Naive B cell (primary cell): ENCODE data around the gene PMEPA1. TPM values are rescaled to one million over a fixed set of nuclear protein-coding genes. Genes with fewer than 3 reads are reported as not detected.
A peak's percentile ranks its signal among the peaks of the same experiment; 100 is the strongest.

Experiments used
- ATAC-seq, 2 donors: fragments of 150-1000 bp; cut with Tn5 transposase; 2 replicates each; pipeline ENCODE4 v1.10.0; 2021; ENCODE audit warnings: low read depth in 2 of 2, mild to moderate bottlenecking in 2 of 2, moderate library complexity in 2 of 2
- DNase-seq: peaks from one replicate; pipeline ENCODE4 v3.0.0; 2022
- H3K27ac Mint-ChIP-seq, 6 donors: one replicate each; pipeline ENCODE4 v1.8.0; 2020 to 2022; ENCODE audit warnings: mild to moderate bottlenecking in 6 of 6, mixed read lengths in 6 of 6, moderate library complexity in 5 of 6, inconsistent platforms in 2 of 6
- H3K27me3 Mint-ChIP-seq, 3 donors: one replicate each; pipeline ENCODE4 v1.8.0; 2021 to 2022; ENCODE audit warnings: mixed read lengths in 3 of 3, mild to moderate bottlenecking in 1 of 3
- H3K36me3 Mint-ChIP-seq, 2 donors: one replicate each; pipeline ENCODE4 v1.8.0; 2020 to 2022; ENCODE audit warnings: mixed read lengths in 2 of 2, inconsistent platforms in 1 of 2, mild to moderate bottlenecking in 1 of 2
- H3K4me1 Mint-ChIP-seq, 3 donors: one replicate each; pipeline ENCODE4 v1.8.0; 2020 to 2022; ENCODE audit warnings: mixed read lengths in 3 of 3, inconsistent platforms in 1 of 3, mild to moderate bottlenecking in 1 of 3, moderate library complexity in 1 of 3
- H3K4me3 Mint-ChIP-seq, 8 donors: one replicate each; pipeline ENCODE4 v1.8.0; 2020 to 2022; ENCODE audit warnings: mild to moderate bottlenecking in 8 of 8, mixed read lengths in 8 of 8, moderate library complexity in 8 of 8, inconsistent platforms in 2 of 8
- H3K9me3 Mint-ChIP-seq, 7 donors: one replicate each; pipeline ENCODE4 v1.8.0; 2020 to 2022; ENCODE audit warnings: mixed read lengths in 7 of 7, mild to moderate bottlenecking in 5 of 7, inconsistent platforms in 2 of 7, moderate library complexity in 1 of 7
- polyA plus RNA-seq, 6 donors: library from polyadenylated mRNA; unstranded; fragments of 300-500 nt; fragmentation: Illumina TruSeq; gene quantifications; one replicate each; pipeline ENCODE4 v1.2.3, GENCODE V29; 2021; ENCODE audit warnings: low read depth in 6 of 6

PMEPA1 gene
- polyA plus RNA-seq, 6 donors from 2014 or later, result 7.6 to 18.7 (median 12.5) TPM

DNA sequence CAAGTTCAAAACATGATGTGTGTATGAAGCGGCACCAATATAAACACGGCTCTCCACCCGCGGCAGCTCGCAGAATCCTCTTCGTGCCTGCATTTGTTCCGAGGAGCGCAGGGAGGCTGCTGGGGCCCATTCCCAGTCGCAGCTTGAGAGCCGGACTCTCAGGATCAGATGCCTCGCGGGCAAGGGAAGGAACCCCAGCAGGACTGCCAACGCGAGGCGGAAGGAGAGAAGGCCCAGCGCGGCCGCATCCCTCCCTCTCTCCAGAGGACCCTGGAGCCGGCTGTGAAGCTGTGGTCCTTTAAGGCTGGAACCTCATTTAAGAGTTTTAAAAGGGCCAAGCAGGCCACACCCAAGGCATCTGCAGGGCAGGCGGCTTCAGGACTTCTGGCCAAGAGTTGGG, 45.3 kb downstream of the PMEPA1 start:
- no peaks in the 10 kb centered on the region for H3K9me3 Mint-ChIP-seq
- H3K27me3 Mint-ChIP-seq, result no peaks in the 10 kb centered on the region
- no peak overlapping the region for H3K4me3 Mint-ChIP-seq
- H3K27ac Mint-ChIP-seq, result peak overlapping the region in 1 of 6 donors; percentile 70
- H3K36me3 Mint-ChIP-seq, result no peaks in the 10 kb centered on the region
- no peak for ATAC-seq
- DNase-seq, result no peak
- peaks cover 25 to 51% (median 40%) of the 10 kb centered on the region in 3 donors for H3K4me1 Mint-ChIP-seq

DNA sequence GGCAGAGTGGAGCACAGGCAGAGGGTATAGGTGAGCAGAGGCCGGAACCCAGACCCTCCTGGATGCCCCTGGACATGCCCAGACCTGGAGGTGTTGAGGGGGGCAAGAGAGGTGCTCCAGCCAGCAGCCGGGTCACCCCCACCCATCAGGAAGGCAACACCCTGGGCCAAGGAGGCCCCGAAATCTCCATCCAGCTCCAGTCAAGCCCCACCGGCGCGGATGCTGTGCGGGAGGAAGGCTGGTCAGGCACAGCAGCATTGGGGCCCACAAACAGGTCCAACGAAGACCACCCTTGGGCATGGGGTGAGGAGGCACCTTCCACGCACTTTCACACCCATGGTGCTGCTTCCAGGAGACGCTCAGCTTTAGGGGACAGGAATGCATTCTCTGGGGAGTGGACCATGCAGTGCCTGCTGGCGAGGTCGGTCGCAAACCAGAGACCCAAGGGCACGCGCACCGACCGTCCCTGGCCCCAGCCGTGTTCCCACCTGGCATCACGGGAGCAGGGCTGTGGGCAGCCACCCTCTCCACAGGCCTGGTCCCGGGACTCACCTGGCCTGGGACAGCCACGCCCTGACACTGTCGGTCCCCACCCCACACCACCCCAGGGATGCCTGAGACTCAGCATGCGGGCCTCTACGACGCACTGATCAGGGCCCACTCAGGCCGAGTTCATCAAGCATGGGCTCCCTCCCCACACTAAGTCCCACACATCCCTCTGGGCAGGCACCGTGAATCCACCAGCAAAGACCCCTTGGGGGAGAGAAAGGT, 45.9 kb downstream of the PMEPA1 start:
- H3K36me3 Mint-ChIP-seq, result no peaks in the 10 kb centered on the region
- no peak for DNase-seq
- H3K4me1 Mint-ChIP-seq, result peaks cover 28 to 50% (median 44%) of the 10 kb centered on the region in 3 donors
- no peaks in the 10 kb centered on the region for H3K27me3 Mint-ChIP-seq
- H3K4me3 Mint-ChIP-seq, result no peak overlapping the region
- peak overlapping the region in 2 of 6 donors; percentile 42 to 70 for H3K27ac Mint-ChIP-seq
- ATAC-seq, result no peak
- H3K9me3 Mint-ChIP-seq, result no peaks in the 10 kb centered on the region

DNA sequence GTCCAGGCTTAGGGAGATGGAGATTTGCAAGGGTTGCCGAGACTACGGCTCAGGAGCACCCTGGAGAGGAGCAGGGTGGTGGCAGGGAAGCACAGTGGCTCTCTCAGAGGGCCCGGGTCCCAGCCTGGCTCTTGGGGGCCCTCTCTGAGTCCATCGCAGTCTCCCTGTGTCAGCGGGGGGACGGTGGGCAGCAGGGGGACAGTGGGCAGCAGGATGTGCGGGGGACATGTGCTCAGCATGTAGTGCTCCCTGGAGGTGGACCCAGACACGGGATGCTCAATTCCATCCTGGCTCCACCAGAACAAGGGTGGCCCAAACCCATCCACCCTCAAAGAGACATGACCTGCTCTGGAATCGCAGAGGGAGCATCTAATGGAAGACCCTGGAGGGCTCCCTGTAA, 46.6 kb downstream of the PMEPA1 start:
- H3K4me1 Mint-ChIP-seq, result peaks cover 29 to 51% (median 45%) of the 10 kb centered on the region in 3 donors
- H3K36me3 Mint-ChIP-seq, result peaks cover 0 to 3% of the 10 kb centered on the region in 2 donors
- peak overlapping the region in 1 of 6 donors; percentile 42 for H3K27ac Mint-ChIP-seq
- H3K27me3 Mint-ChIP-seq, result no peaks in the 10 kb centered on the region
- DNase-seq (no peak), ATAC-seq (no peak)
- H3K4me3 Mint-ChIP-seq, result peak overlapping the region in 1 of 8 donors; percentile 57
- H3K9me3 Mint-ChIP-seq, result no peaks in the 10 kb centered on the region

DNA sequence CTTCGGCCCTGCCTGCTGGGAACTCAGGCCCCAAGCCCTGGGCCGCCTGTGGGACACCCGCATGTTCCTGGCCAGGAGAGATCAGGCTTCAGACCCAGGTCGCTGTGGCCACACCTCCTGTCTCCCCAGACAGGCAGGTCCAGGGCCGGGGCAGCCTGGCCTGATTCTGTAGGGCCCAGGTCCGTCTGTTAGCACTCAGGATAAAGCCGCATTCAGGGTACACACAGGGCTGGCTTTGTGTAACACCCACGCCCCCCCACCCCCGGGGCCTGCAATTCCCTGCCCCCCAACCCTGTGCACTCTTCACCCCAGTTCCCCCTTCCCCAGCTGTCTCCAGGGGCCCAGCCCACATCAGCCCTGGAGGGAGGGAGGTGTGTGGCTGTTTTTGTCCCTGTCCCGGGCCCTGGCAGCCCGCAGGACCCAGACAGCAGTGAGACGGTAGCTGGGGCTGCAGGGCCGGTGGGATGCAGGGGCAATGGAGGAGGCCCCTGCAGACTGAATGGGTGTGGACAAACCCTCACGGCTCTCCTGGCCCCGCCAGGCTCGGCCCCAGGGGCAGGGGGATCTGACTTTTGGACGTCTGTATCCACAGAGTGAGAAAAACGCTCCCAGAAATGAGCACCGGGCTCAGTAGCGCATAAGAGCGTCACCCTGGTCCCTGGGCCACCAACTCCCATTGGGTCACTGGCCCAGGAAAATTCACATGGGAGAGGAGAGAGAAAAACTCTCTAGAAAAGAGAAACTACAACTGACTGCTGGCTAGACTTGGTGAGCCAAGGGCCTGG, 47.2 kb downstream of the PMEPA1 start:
- H3K27me3 Mint-ChIP-seq, result no peaks in the 10 kb centered on the region
- peaks cover 33 to 51% (median 49%) of the 10 kb centered on the region in 3 donors for H3K4me1 Mint-ChIP-seq
- H3K9me3 Mint-ChIP-seq, result no peaks in the 10 kb centered on the region
- no peak for ATAC-seq
- peak overlapping the region in 1 of 8 donors; percentile 57 for H3K4me3 Mint-ChIP-seq
- no peak for DNase-seq
- peaks cover 0 to 7% of the 10 kb centered on the region in 2 donors for H3K36me3 Mint-ChIP-seq
- H3K27ac Mint-ChIP-seq, result peak overlapping the region in 2 of 6 donors; percentile 42 to 62

DNA sequence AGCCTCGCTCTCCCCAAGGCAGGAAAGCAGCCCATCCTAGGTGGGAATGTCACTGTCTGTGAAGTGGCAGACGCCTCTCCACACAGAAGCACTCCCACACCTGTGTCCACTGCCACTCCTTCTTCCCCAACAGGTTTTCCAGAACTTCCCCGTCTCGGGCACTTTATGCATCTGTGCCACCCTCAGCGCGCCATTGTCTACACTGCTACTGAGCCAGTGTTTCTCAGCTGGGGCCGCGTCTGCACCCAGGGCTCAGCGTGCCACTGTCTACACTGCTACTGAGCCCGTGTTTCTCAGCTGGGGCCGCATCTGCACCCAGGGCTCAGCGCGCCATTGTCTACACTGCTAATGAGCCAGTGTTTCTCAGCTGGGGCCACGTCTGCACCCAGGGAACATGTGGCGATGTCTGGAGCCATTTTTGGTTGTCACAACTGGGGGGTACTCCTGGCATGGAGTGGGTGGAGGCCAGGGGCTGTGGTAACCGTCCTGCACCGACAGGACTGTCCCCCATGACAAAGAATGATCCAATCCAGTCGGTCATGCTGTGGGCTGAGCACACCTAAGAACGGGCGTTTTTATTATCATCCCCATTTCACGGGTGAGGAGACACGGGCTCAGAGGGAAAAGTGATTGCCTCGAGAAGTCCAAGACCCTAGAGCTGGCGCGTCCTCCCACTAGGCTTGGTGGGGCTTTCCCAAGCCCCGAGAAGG, 47.9 kb downstream of the PMEPA1 start:
- Mint-ChIP-seq H3K9me3 (no peaks in the 10 kb centered on the region), H3K4me1 (peaks cover 33 to 49% (median 47%) of the 10 kb centered on the region in 3 donors), H3K4me3 (no peak overlapping the region), H3K36me3 (peaks cover 0 to 7% of the 10 kb centered on the region in 2 donors), H3K27me3 (no peaks in the 10 kb centered on the region), H3K27ac (peak overlapping the region in 2 of 6 donors; percentile 69 to 83)
- ATAC-seq (no peak), DNase-seq (no peak)

DNA sequence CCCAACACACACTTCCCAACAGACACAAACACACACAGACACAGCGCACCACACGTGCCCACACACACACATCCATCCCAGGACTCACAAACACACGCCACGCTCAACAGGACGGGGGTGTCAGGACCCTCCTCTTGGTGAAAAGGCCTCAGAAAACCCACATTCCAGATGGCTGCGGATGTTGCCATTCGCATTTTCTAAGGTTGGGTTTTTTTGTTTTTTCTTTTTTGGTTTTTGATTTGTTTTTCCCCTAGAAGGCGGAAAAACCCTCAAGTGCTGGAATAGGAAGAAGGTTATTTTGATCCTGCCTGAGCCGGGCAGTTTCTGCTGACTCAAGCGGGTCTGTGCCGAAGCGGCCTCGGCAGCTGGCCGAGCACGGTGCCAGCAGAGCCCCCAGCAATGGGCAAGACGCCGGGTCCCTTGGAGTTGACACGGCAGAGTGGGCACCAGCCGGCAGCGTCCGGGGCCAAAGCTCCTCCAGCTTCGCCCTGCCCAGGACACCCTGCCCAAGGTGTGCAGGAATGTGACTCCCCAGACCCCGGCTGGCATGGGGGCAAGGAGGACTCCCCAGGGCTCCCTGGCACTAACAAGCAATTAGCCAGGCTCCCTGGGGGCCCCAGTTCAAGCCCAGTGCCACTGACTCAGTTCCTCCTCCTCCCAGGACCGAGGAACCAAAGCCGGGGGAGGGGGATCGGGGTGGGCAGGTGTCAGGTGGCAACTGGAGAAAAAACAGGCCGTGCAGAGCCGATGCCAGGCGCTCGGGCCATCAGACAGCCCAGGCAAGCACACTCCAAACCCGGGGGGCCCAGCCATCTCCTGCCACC, 48.7 kb downstream of the PMEPA1 start:
- no peak for ATAC-seq
- no peak overlapping the region for H3K4me3 Mint-ChIP-seq
- H3K27ac Mint-ChIP-seq, result peak overlapping the region in 4 of 6 donors; percentile 61 to 92 (median 76)
- no peaks in the 10 kb centered on the region for H3K9me3 Mint-ChIP-seq
- peaks cover 0 to 7% of the 10 kb centered on the region in 2 donors for H3K36me3 Mint-ChIP-seq
- no peaks in the 10 kb centered on the region for H3K27me3 Mint-ChIP-seq
- DNase-seq, result no peak
- H3K4me1 Mint-ChIP-seq, result peaks cover 33 to 49% (median 46%) of the 10 kb centered on the region in 3 donors

DNA sequence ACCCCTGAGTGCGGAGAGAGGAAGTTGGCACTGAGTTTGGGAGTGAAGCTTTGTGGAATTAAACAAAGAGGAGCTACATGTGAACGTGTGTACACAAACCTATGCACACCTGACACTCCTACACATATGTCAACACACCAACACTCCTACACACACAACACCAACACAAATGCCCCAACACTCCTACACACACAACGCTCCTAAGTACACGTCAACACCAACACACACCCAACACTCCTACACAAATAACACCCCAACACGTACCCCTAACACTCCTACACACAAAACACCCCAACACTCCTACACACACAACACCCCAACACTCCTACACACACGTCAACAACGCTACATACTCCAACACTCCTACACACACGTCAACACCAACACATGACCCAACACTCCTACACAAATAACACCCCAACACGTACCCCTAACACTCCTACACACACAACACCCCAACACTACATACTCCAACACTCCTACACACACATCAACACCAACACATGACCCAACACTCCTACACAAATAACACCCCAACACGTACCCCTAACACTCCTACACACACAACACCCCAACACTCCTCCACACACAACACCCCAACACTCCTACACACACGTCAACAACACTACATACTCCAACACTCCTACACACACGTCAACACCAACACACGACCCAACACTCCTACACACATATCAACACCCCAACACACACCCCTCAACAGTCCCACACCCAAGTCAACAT, 49.5 kb downstream of the PMEPA1 start:
- H3K9me3 Mint-ChIP-seq, result no peaks in the 10 kb centered on the region
- ATAC-seq, result no peak
- H3K27ac Mint-ChIP-seq, result peak overlapping the region; percentile 11 to 92 (median 84)
- H3K36me3 Mint-ChIP-seq, result peaks cover 0 to 7% of the 10 kb centered on the region in 2 donors
- H3K4me1 Mint-ChIP-seq, result peaks cover 33 to 50% (median 48%) of the 10 kb centered on the region in 3 donors
- H3K27me3 Mint-ChIP-seq, result no peaks in the 10 kb centered on the region
- DNase-seq, result no peak
- no peak overlapping the region for H3K4me3 Mint-ChIP-seq

DNA sequence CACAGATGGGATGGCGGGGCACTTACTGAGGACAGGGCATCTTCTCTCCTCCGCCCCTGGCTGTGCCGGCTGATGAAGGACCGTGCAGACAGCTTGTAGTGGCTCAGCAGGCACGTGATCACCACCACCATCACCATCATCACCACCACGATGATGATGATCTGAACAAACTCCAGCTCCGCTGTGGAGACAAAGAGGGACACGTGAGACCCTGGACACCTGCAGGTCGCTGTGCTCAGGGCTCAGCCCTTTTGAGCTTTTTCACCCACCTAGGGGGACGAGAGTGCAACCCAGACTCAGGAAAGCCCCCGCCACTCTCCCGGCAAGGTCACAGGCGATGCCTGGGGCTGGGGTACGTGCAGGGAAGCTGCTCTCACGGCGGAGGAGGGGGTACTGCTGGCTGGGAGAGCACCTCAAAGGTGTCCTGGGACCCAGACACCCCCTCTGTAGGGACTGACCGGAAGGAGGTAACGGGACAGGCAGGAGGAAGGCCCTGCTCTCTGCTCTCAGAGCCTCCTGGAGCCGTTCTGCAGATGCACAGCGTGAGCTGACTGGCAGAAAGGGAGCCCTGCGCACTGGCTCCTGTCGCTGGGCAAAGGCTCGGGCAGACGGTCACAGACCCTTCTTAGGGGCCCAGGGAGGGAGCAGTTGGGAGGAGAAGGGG, 50.2 kb downstream of the PMEPA1 start:
- Mint-ChIP-seq H3K27ac (peak overlapping the region in 4 of 6 donors; percentile 34 to 87 (median 76)), H3K36me3 (peaks cover 0 to 7% of the 10 kb centered on the region in 2 donors), H3K4me3 (peak overlapping the region in 1 of 8 donors; percentile 24), H3K27me3 (no peaks in the 10 kb centered on the region), H3K9me3 (no peaks in the 10 kb centered on the region), H3K4me1 (peaks cover 39 to 57% (median 48%) of the 10 kb centered on the region in 3 donors)
- DNase-seq, result no peak
- ATAC-seq, result no peak

DNA sequence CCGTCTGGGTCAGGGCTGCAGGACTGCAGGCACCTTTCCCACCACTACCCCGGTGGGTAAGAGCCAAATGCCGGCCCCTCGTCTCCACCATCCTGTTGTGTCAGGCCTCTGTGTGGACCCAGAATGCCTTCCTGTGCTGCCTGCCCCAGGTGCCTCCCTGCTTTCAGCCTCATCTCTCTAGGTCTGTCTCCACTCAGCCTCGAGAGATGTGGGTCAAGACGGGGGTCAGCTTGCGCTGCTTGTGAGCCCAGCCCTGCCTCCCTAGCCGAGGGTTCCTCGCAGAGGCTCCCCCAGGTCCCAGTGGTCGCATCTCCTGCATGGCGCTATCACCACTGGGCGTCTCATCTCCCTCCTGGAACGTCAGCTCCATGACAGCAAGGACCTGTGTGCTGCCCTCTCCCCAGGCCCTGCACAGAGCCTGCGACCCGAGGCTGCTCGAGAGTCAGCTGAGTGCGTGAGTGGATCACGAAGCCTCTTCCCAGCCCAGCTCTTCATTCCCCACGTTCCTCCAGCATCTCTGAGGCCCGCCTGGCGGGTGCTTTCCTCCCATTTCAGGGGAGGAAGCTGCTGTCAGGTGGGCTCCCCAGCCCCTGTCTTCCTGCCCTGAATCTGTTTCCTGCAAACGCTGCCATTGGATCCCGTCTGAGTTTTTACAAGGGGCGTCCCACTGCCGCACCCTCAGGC, 50.8 kb downstream of the PMEPA1 start:
- H3K27me3 Mint-ChIP-seq, result no peaks in the 10 kb centered on the region
- H3K4me3 Mint-ChIP-seq, result peak overlapping the region in 3 of 8 donors; percentile 12 to 42 (median 24)
- peaks cover 44 to 64% (median 52%) of the 10 kb centered on the region in 3 donors for H3K4me1 Mint-ChIP-seq
- ATAC-seq (no peak), DNase-seq (no peak)
- no peaks in the 10 kb centered on the region for H3K9me3 Mint-ChIP-seq
- peaks cover 0 to 7% of the 10 kb centered on the region in 2 donors for H3K36me3 Mint-ChIP-seq
- H3K27ac Mint-ChIP-seq, result peak overlapping the region in 5 of 6 donors; percentile 27 to 83 (median 47)

DNA sequence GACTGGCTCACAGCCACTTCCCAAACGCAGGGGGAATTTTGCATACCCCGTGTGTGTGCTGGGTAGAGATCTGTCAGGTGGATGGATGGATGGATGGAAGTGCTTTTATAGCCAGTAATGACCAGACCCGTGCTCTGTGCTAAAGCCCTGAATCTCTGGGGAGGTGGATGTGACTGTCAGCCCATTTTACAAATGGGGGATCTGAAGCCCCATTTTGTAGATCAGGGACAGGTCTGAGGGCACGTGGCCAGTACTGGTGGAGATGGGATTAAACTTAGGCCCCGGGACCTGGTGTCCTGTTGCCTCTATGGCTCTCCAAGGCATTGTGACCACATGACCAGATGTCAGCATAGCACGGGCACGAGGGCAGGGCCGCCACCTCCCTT, 51.4 kb downstream of the PMEPA1 start:
- peaks cover 0 to 7% of the 10 kb centered on the region in 2 donors for H3K36me3 Mint-ChIP-seq

More for the DNA sequence above, 51.4 kb downstream of the PMEPA1 start:
- Mint-ChIP-seq H3K4me3 (peak overlapping the region in 1 of 8 donors; percentile 43), H3K9me3 (no peaks in the 10 kb centered on the region), H3K4me1 (peaks cover 44 to 62% (median 51%) of the 10 kb centered on the region in 3 donors), H3K27ac (peak overlapping the region in 4 of 6 donors; percentile 83 to 92 (median 88)), H3K27me3 (no peaks in the 10 kb centered on the region)
- ATAC-seq (no peak), DNase-seq (no peak)
